Upper lobe of left lung (tissue), 4 donors: ENCODE data around the gene MCTP1.

Source experiments
- EP300 ChIP-seq, 4 donors: sonication (generic); formaldehyde crosslinking; IDR thresholded peaks; one replicate each; pipeline ENCODE4 v1.5.1; 2017; ENCODE audit warnings: antibody characterized with exemption in 4 of 4, control low read depth in 2 of 4
- POLR2A ChIP-seq, 4 donors: fragments of 450-650 bp; IDR thresholded peaks; one replicate each; pipeline ENCODE4 v1.5.1; 2016 to 2017; ENCODE audit warnings: antibody characterized with exemption in 4 of 4, mild to moderate bottlenecking in 2 of 4
- POLR2AphosphoS5 ChIP-seq, 2 donors: sonication (generic); formaldehyde crosslinking; IDR thresholded peaks; one replicate each; pipeline ENCODE4 v1.5.1; 2017; ENCODE audit warnings: antibody characterized with exemption in 2 of 2
- TF ChIP-seq, protein P1 (sequence below), 6 experiments: fragments of 450-650 bp in 4 of 6; fragments of 200-600 bp in 2 of 6; sonication (generic) in 2 of 6; IDR thresholded peaks; one replicate each; pipeline ENCODE4 v1.5.1; 2016 to 2019; ENCODE audit warnings: antibody characterized with exemption in 6 of 6

DNA sequence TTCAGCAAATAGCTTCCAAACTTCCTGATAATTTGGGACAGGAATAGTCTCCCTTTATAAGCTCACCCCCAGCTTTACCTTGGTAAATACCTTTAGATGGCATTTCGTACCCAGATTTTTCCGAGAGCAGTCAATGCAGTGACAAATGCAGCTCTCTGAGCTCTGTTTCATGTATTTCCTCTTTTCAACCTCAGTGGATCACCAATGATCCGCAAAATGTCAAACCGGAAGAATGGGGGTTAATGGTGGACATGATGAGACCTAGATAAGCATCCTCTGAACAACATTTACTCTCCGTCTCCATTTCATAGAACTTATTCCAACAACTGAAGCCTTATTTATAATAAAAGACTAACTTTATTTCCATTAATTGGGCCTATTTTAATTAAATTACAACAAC, 227.3 kb downstream of the MCTP1 start:
- TF ChIP-seq, protein P1, sequence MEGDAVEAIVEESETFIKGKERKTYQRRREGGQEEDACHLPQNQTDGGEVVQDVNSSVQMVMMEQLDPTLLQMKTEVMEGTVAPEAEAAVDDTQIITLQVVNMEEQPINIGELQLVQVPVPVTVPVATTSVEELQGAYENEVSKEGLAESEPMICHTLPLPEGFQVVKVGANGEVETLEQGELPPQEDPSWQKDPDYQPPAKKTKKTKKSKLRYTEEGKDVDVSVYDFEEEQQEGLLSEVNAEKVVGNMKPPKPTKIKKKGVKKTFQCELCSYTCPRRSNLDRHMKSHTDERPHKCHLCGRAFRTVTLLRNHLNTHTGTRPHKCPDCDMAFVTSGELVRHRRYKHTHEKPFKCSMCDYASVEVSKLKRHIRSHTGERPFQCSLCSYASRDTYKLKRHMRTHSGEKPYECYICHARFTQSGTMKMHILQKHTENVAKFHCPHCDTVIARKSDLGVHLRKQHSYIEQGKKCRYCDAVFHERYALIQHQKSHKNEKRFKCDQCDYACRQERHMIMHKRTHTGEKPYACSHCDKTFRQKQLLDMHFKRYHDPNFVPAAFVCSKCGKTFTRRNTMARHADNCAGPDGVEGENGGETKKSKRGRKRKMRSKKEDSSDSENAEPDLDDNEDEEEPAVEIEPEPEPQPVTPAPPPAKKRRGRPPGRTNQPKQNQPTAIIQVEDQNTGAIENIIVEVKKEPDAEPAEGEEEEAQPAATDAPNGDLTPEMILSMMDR (IDR thresholded peaks at IDR 0.05), result no peak
- TF ChIP-seq EP300 (IDR thresholded peaks at IDR 0.05) (no peak), POLR2A (IDR thresholded peaks at IDR 0.05) (no peak), POLR2AphosphoS5 (IDR thresholded peaks at IDR 0.05) (no peak)
